SIG-M5 (cell line): ENCODE data around the gene TK2.
"Not testable (repeated sequence)": the region's sequence is repeated elsewhere in the genome, so short reads cannot be mapped to it uniquely, and the experiment has no call there.

ENCODE experiments used
- DNase-seq: peaks from one replicate; lab custom pipeline; 2025; lab: John Stamatoyannopoulos, UW

Gene TK2

GRCh38 chr16:66468321-66468965, 81.5 kb downstream of the TK2 start:
- DNase-seq, result no peak

DNA sequence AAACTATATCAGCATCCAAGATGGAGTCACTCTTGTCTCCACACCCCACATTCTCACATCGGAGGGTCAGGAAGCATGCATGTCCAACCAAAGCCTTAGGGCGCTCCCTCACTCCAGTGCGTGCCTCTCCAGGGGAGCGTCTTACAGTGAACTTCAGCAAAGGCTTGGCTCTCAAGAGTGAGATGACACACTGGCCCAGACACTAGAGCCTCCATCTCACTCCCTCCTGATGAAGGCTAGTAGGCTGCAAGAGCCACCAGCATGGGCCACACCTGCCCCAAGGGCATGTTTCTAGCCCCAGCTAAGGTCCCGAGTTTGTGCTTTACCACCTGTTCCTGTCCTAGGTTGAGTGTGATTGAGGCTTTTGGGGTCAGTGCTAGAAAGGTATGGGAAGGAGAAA, 82.3 kb downstream of the TK2 start:
- DNase-seq, result no peak

DNA sequence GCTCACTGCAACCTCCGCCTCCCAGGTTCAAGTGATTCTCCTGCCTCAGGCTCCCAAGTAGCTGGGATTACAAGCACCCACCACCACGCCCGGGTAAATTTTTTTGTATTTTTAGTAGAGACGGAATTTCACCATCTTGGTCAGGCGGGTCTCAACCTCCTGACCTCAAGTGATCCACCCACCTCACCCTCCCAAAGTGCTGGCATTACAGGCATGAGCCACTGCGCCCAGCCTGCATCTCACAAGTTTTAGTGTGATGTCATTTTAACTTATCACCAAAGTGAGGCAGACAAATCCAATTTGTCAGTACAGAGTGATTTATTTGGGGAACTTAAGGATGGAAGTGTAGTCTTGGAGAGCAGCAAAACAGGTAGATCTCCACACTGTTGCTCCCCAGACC, 83.3 kb downstream of the TK2 start:
- DNase-seq, result not testable (repeated sequence)

DNA sequence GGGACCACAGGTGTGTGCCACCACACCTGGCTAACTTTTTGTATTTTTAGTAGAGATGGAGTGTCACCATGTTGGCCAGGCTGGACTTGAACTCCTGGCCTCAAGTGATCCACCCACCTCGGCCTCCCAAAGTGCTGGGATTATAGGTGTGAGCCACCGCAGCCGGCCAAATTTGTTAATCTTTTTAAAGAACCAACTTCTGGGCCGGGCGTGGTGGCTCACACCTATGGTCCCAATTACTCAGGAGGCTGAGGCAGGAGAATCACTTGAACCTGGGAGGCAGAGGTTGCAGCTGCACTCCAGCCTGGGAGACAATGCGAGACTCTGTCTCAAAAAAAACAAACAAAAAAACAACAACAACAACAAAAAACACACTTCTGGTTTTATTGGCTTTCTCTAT, 84.0 kb downstream of the TK2 start:
- DNase-seq, result not testable (repeated sequence)

DNA sequence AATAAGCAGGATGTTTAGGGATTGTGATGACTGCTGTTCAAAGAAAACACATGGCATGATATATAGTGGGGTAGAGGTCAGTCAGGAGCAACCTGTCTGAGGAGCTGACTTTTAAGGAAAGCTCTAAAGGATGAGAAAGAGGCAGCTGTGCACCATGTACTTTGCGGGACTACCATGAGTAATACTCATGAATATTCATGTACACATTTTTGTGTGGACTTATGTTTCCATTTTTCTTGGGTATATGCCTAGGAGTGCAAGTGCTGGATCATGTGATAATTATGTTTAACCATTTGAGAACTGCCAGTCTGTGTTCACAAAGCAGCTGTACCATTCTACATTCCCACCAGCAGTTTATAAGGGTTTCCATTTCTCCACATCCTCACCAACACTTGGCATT, 87.0 kb downstream of the TK2 start:
- DNase-seq, result no peak

DNA sequence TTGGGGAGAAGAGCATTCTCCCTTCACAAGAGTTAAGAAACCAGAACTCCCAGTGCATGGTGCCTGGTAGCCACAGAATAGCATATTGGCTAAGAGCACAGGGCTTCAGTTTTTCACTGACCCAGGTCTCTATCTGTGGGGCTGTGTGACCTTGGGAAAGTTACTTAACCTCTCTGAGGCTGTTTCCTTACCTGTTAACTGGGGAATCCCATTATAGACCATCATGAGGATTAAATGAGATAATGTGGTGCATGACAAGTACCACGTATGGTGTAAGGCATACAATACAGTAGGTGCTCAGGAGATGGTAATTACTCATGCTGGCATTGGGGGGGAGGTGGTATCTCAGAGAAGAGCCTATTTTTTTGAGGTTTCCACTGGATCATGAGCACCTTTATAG, 89.2 kb downstream of the TK2 start:
- no peak for DNase-seq

- DNase-seq, result no peak
These were observed 90.0 kb downstream of the TK2 start for GRCh38 chr16:66459878-66460277.

DNA sequence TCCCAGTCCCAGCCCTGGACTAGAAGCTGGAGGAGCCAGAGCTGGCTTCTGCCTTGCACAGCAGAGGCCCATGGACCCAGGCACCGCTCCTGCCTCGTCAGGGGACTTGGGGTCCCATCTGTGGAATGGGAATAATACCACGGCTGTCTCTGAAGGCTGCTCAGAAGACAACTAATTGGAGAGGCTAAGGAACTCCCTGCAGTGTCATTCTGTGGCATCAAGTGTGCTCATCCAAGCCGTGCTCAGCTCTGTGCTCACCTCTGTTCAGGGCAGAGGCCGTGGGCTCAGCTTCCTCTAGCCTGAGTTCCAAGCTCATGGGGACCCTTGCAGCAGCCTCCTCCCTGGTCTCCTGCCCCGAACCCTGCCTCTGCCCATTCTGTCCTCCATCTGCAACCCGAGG, 91.1 kb downstream of the TK2 start:
- DNase-seq, result no peak

DNA sequence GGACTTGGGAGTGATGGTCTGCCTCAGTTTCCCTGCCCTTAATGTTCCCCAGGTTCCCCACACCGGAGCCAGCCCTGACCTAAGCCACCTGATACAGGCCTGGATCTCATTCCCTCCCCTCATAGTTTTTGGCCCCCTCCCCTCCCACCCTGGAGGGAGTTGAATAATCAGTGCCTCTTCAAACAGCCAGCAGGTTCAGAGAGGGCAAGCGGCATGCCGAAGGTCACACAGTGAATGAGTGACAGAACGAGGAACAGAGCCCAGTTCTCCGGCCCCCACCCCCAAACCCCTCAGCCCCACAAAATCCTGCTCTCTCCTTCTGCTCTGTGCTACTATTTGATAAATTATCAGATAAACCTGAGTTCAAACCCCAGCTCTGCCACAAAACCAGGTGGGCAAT, 91.6 kb downstream of the TK2 start:
- no peak for DNase-seq
